Immature natural killer cell (primary cell): Measurements from ENCODE around the gene CTSS. TPM values are rescaled to one million over a fixed set of nuclear protein-coding genes. Genes with fewer than 3 reads are reported as not detected.
A peak's percentile ranks its signal among the peaks of the same experiment; 100 is the strongest.
"Not testable (repeated sequence)": the region's sequence is repeated elsewhere in the genome, so short reads cannot be mapped to it uniquely, and the experiment has no call there.

Experiments
- DNase-seq, 3 donors: peaks; one replicate each; pipeline ENCODE4 v3.0.0; 2022; ENCODE audit warnings: mixed read lengths in 1 of 3
- H3K27ac Mint-ChIP-seq, 6 donors: one replicate each; pipeline ENCODE4 v1.8.0; 2020; ENCODE audit warnings: mixed read lengths in 6 of 6, mild to moderate bottlenecking in 5 of 6, inconsistent platforms in 4 of 6, moderate library complexity in 3 of 6
- H3K27me3 Mint-ChIP-seq, 3 donors: one replicate each; pipeline ENCODE4 v1.8.0; 2020 to 2021; ENCODE audit warnings: low read depth in 3 of 3, mild to moderate bottlenecking in 3 of 3, mixed read lengths in 3 of 3, moderate library complexity in 3 of 3, inconsistent platforms in 1 of 3
- H3K36me3 Mint-ChIP-seq, 3 donors: one replicate each; pipeline ENCODE4 v1.8.0; 2020; ENCODE audit warnings: mixed read lengths in 3 of 3, inconsistent platforms in 2 of 3, mild to moderate bottlenecking in 2 of 3
- H3K4me1 Mint-ChIP-seq, 2 donors: one replicate each; pipeline ENCODE4 v1.8.0; 2020; ENCODE audit warnings: inconsistent platforms in 2 of 2, mild to moderate bottlenecking in 2 of 2, mixed read lengths in 2 of 2, moderate library complexity in 1 of 2
- H3K4me3 Mint-ChIP-seq, 5 donors: one replicate each; pipeline ENCODE4 v1.8.0; 2020; ENCODE audit warnings: mild to moderate bottlenecking in 5 of 5, mixed read lengths in 5 of 5, inconsistent platforms in 3 of 5, moderate library complexity in 3 of 5
- H3K9me3 Mint-ChIP-seq, 6 donors: one replicate each; pipeline ENCODE4 v1.8.0; 2020; ENCODE audit warnings: mild to moderate bottlenecking in 6 of 6, mixed read lengths in 6 of 6, inconsistent platforms in 4 of 6, moderate library complexity in 3 of 6
- polyA plus RNA-seq, 3 donors: library from polyadenylated mRNA; unstranded; fragments of 300-500 nt; fragmentation: Illumina TruSeq; gene quantifications; one replicate each; pipeline ENCODE4 v1.2.3, GENCODE V29; 2021

Gene CTSS
- polyA plus RNA-seq, 3 donors from 2014 or later, result 162 to 235 (median 177) TPM

GRCh38 chr1:150793221-150793620 is 27.6 kb upstream of the CTSS start:
- H3K36me3 Mint-ChIP-seq, result peaks cover 8 to 21% (median 10%) of the 10 kb centered on the region in 3 donors
- no peak for DNase-seq
- H3K4me1 Mint-ChIP-seq, result no peaks in the 10 kb centered on the region
- H3K27me3 Mint-ChIP-seq, result peaks cover 0 to 2% (median 1%) of the 10 kb centered on the region in 3 donors
- H3K9me3 Mint-ChIP-seq, result no peaks in the 10 kb centered on the region
- H3K4me3 Mint-ChIP-seq, result no peak overlapping the region
- H3K27ac Mint-ChIP-seq, result peak overlapping the region in 1 of 6 donors; percentile 8

DNA sequence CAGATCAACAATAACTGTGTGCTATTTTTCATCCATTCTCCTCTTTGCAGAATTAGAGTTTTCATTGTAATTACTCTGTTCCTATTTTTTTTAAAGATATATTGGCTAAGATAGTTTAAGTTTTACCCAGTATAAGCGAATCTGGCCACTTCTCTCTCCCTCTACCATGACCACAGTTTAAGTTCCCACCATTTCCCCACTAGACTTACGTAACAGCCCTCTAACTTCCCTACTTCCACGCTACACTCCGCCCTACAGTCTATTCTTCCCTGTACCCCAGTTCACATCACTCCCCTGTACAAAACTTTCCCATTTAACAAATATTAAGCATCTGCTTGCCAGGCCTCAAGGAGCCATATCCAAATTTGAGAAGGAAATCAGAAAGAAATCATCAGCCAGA is 26.0 kb upstream of the CTSS start:
- peaks cover 3 to 11% (median 4%) of the 10 kb centered on the region in 3 donors for H3K36me3 Mint-ChIP-seq
- DNase-seq, result no peak
- no peak overlapping the region for H3K27ac Mint-ChIP-seq
- no peaks in the 10 kb centered on the region for H3K9me3 Mint-ChIP-seq
- peaks cover 0 to 1% of the 10 kb centered on the region in 2 donors for H3K4me1 Mint-ChIP-seq
- H3K27me3 Mint-ChIP-seq, result peaks cover 1 to 2% (median 2%) of the 10 kb centered on the region in 3 donors
- H3K4me3 Mint-ChIP-seq, result no peak overlapping the region

GRCh38 chr1:150789396-150789795 is 23.8 kb upstream of the CTSS start:
- Mint-ChIP-seq H3K4me1 (peaks cover 0 to 1% of the 10 kb centered on the region in 2 donors), H3K9me3 (no peaks in the 10 kb centered on the region), H3K36me3 (peaks cover 0 to 4% (median 0%) of the 10 kb centered on the region in 3 donors), H3K4me3 (no peak overlapping the region), H3K27ac (no peak overlapping the region), H3K27me3 (peaks cover 1 to 2% (median 2%) of the 10 kb centered on the region in 3 donors)
- no peak for DNase-seq

DNA sequence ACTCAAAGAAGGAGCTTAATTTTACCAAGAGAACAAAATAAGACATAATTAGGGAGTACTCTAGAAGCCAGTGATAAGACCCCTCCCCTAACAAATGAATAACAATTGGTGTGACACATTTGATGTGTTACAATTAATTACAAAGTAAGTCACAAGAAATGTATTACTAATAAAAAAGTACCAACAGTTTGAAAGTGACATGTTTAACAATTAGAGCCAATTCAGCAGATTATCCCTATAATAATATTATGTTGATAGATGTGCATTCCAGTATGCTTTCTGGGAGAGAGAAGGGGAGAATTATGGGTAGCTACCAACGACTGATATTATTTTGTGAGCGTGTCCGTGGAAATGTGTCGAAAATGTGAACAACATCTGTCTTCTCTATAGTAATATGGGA is 23.4 kb upstream of the CTSS start:
- Mint-ChIP-seq H3K9me3 (no peaks in the 10 kb centered on the region), H3K27me3 (peaks cover 1 to 2% (median 2%) of the 10 kb centered on the region in 3 donors), H3K27ac (no peak overlapping the region), H3K4me3 (no peak overlapping the region), H3K4me1 (peaks cover 0 to 1% of the 10 kb centered on the region in 2 donors), H3K36me3 (peaks cover 0 to 4% (median 0%) of the 10 kb centered on the region in 3 donors)
- DNase-seq, result no peak

GRCh38 chr1:150787455-150787854 is 21.9 kb upstream of the CTSS start:
- DNase-seq, result no peak
- no peak overlapping the region for H3K27ac Mint-ChIP-seq
- H3K4me1 Mint-ChIP-seq, result peaks cover 0 to 1% of the 10 kb centered on the region in 2 donors
- H3K36me3 Mint-ChIP-seq, result peaks cover 0 to 4% (median 0%) of the 10 kb centered on the region in 3 donors
- H3K27me3 Mint-ChIP-seq, result peaks cover 0 to 3% (median 2%) of the 10 kb centered on the region in 3 donors
- H3K9me3 Mint-ChIP-seq, result no peaks in the 10 kb centered on the region
- H3K4me3 Mint-ChIP-seq, result no peak overlapping the region

- H3K27ac Mint-ChIP-seq, result no peak overlapping the region
- no peak overlapping the region for H3K4me3 Mint-ChIP-seq
- no peaks in the 10 kb centered on the region for H3K9me3 Mint-ChIP-seq
These were observed 14.9 kb upstream of the CTSS start for GRCh38 chr1:150780510-150780909.

GRCh38 chr1:150778409-150778808 is 12.8 kb upstream of the CTSS start:
- Mint-ChIP-seq H3K36me3 (no peaks in the 10 kb centered on the region), H3K4me1 (peaks cover 0 to 7% of the 10 kb centered on the region in 2 donors), H3K4me3 (no peak overlapping the region), H3K27ac (no peak overlapping the region), H3K9me3 (no peaks in the 10 kb centered on the region), H3K27me3 (peaks cover 0 to 9% (median 0%) of the 10 kb centered on the region in 3 donors)
- DNase-seq, result no peak

More at GRCh38 chr1:150780510-150780909, 14.9 kb upstream of the CTSS start:
- H3K4me1 Mint-ChIP-seq, result peaks cover 0 to 7% of the 10 kb centered on the region in 2 donors
- peaks cover 0 to 9% (median 2%) of the 10 kb centered on the region in 3 donors for H3K27me3 Mint-ChIP-seq
- DNase-seq, result no peak
- no peaks in the 10 kb centered on the region for H3K36me3 Mint-ChIP-seq

- no peak for DNase-seq
- Mint-ChIP-seq H3K4me1 (peaks cover 0 to 7% of the 10 kb centered on the region in 2 donors), H3K4me3 (no peak overlapping the region), H3K27ac (no peak overlapping the region), H3K27me3 (peaks cover 0 to 9% (median 2%) of the 10 kb centered on the region in 3 donors), H3K36me3 (no peaks in the 10 kb centered on the region), H3K9me3 (no peaks in the 10 kb centered on the region)
These were observed 12.0 kb upstream of the CTSS start for GRCh38 chr1:150777544-150777943.

- H3K4me1 Mint-ChIP-seq, result peaks cover 6 to 16% of the 10 kb centered on the region in 2 donors
- not testable (repeated sequence) for H3K36me3 Mint-ChIP-seq, H3K4me3 Mint-ChIP-seq, DNase-seq, H3K27me3 Mint-ChIP-seq, H3K27ac Mint-ChIP-seq, H3K9me3 Mint-ChIP-seq
These were observed 10.4 kb upstream of the CTSS start for GRCh38 chr1:150775931-150776505.

DNA sequence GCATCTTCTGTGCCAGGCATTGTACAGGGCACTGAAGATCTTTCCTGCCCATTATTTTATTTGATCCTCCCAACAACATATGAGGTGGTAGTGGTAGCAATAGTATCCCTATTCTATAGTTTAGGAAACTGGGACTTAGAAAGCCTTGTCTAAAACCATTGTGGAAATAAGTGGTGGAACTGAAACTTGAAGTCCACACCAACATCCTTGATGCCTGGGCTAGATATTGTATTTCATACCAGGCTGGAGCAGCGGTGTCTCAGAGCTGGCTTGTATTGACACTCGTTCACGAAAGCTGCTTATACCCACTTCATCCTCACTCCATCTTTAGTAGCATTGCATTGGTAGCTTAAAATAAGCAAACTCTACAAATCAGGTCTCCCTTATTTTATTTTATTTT is 9.7 kb upstream of the CTSS start:
- Mint-ChIP-seq H3K36me3 (no peaks in the 10 kb centered on the region), H3K4me1 (peaks cover 13 to 23% of the 10 kb centered on the region in 2 donors), H3K27me3 (peaks cover 4 to 13% (median 5%) of the 10 kb centered on the region in 3 donors), H3K27ac (no peak overlapping the region), H3K9me3 (no peaks in the 10 kb centered on the region), H3K4me3 (no peak overlapping the region)
- DNase-seq, result no peak

DNA sequence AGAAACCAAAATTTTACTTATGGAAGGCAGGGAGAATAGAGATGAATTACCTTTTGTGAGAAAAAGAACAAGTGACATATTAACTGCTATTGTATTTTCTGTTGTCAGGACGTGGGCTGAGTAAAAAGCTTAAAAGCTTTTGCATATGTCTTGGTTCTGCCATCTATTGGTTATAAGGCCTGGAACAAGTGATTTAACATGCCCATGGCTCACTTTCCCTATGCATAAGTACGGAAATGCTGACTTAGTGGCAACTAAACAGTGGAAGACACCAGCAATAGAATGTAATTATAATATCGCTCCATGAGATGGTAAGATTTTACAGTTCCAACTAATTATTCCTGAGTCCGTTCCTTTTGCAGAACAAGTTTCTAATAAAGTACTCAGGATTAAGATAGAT is 6.7 kb upstream of the CTSS start:
- Mint-ChIP-seq H3K9me3 (no peaks in the 10 kb centered on the region), H3K27ac (no peak overlapping the region), H3K4me3 (no peak overlapping the region), H3K27me3 (peaks cover 5 to 9% (median 6%) of the 10 kb centered on the region in 3 donors), H3K36me3 (no peaks in the 10 kb centered on the region), H3K4me1 (peaks cover 13 to 18% of the 10 kb centered on the region in 2 donors)
- DNase-seq, result no peak

DNA sequence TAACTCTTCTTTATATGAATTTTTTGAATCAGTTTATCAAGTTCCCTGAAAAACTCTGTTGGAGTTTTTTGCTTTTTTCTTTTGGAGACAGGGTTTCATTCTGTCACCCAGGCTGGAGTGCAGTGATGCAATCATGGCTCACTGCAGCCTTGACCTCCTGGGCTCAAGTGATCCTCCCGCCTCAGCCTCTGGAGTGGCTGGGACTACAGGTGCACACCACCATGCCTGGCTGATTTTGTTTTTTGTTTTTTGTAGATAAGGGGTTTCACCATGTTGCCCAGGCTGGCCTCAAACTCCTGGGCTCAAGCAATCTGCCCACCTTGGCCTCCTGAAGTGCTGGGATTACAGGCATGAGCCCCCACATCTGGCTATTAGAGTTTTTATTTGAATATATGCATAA is 2.1 kb upstream of the CTSS start:
- H3K9me3 Mint-ChIP-seq, H3K36me3 Mint-ChIP-seq, H3K27me3 Mint-ChIP-seq, DNase-seq, H3K4me3 Mint-ChIP-seq: not testable (repeated sequence)
- Mint-ChIP-seq H3K27ac (peak overlapping the region in 2 of 6 donors; percentile 2 to 13), H3K4me1 (peaks cover 36 to 48% of the 10 kb centered on the region in 2 donors)

- Mint-ChIP-seq H3K4me3 (peak overlapping the region; percentile 90 to 99 (median 92)), H3K4me1 (peaks cover 38 to 55% of the 10 kb centered on the region in 2 donors), H3K27ac (peak overlapping the region; percentile 90 to 97 (median 94))
- H3K36me3 Mint-ChIP-seq, DNase-seq, H3K9me3 Mint-ChIP-seq, H3K27me3 Mint-ChIP-seq: not testable (repeated sequence)
These were observed 361 bp upstream of the CTSS start for GRCh38 chr1:150765977-150766301.

- Mint-ChIP-seq H3K27me3 (peaks cover 0 to 3% (median 1%) of the 10 kb centered on the region in 3 donors), H3K36me3 (peaks cover 8 to 12% (median 9%) of the 10 kb centered on the region in 3 donors), H3K9me3 (no peaks in the 10 kb centered on the region), H3K27ac (peak overlapping the region; percentile 90 to 97 (median 94)), H3K4me1 (peaks cover 39 to 62% of the 10 kb centered on the region in 2 donors), H3K4me3 (peak overlapping the region; percentile 90 to 99 (median 92))
- DNase-seq, result peak in 2 of 3 donors; percentile 11 to 28
These were observed 919 bp downstream of the CTSS start for GRCh38 chr1:150764617-150765101.
